DND-41 (cell line): Measurements from ENCODE around the gene RANBP17.

Experiments used
- ATAC-seq: fragments of 200-7000 bp; cut with Tn5 transposase; 3 replicates; pipeline ENCODE4 v1.9.1; 2021; ENCODE audit warnings: low read depth; ENCODE audit not compliant: insufficient read depth
- DNase-seq: peaks from one replicate; pipeline ENCODE4 v3.0.0-alpha.2; 2020
- H2AFZ ChIP-seq: 2 replicates; pipeline ENCODE4 v1.6.0; 2012; ENCODE audit warnings: low read depth, low read length
- H3K27ac ChIP-seq: 2 replicates; pipeline ENCODE4 v1.5.1; 2012; ENCODE audit warnings: low read length, inconsistent platforms
- H3K27me3 ChIP-seq: fragments of 200-600 bp; sonication (generic); 2 replicates; pipeline ENCODE4 v1.6.0; 2012; ENCODE audit warnings: low read length, mild to moderate bottlenecking, inconsistent platforms; ENCODE audit not compliant: insufficient read depth, poor library complexity
- H3K36me3 ChIP-seq: 2 replicates; pipeline ENCODE4 v1.5.1; 2012; ENCODE audit warnings: low read length, inconsistent platforms; ENCODE audit not compliant: insufficient read depth
- H3K4me1 ChIP-seq: 2 replicates; pipeline ENCODE4 v1.5.1; 2012; ENCODE audit warnings: mild to moderate bottlenecking, low read length; ENCODE audit not compliant: insufficient read depth
- H3K4me2 ChIP-seq: 2 replicates; pipeline ENCODE4 v1.6.0; 2012; ENCODE audit warnings: mild to moderate bottlenecking, moderate library complexity, low read length, inconsistent platforms; ENCODE audit not compliant: insufficient read depth
- H3K4me3 ChIP-seq, 2 experiments: fragments of 200-600 bp in 1 of 2; shearing (Covaris generic) in 1 of 2; 2 replicates each; pipeline ENCODE4 v1.5.1; 2012 to 2016; ENCODE audit warnings: inconsistent platforms in 2 of 2, low read length in 2 of 2, mild to moderate bottlenecking in 2 of 2, low read depth in 1 of 2, moderate library complexity in 1 of 2
- H3K79me2 ChIP-seq: 2 replicates; pipeline ENCODE4 v1.6.0; 2012; ENCODE audit warnings: low read length, inconsistent platforms; ENCODE audit not compliant: insufficient read depth
- H3K9ac ChIP-seq: 2 replicates; pipeline ENCODE4 v1.6.0; 2012; ENCODE audit warnings: low read depth, mild to moderate bottlenecking, inconsistent platforms, low read length, moderate library complexity
- H3K9me3 ChIP-seq: 2 replicates; pipeline ENCODE4 v1.5.1; 2012; ENCODE audit warnings: low read length, moderate library complexity, mild to moderate bottlenecking, inconsistent platforms; ENCODE audit not compliant: insufficient read depth, severe bottlenecking
- H4K20me1 ChIP-seq: 2 replicates; pipeline ENCODE4 v1.6.0; 2012; ENCODE audit warnings: low read length; ENCODE audit not compliant: insufficient read depth
- CTCF ChIP-seq: IDR thresholded peaks from 2 replicates; pipeline ENCODE4 v1.5.1; 2012; ENCODE audit warnings: borderline replicate concordance, low read length, moderate library complexity, mild to moderate bottlenecking; ENCODE audit not compliant: poor library complexity, severe bottlenecking; ENCODE audit errors: extremely low read depth
- EZH2 ChIP-seq: IDR thresholded peaks from 3 replicates; pipeline ENCODE4 v1.6.1; 2012; ENCODE audit warnings: borderline replicate concordance, low read depth, mild to moderate bottlenecking, moderate library complexity, low read length, inconsistent platforms; ENCODE audit not compliant: severe bottlenecking

Gene RANBP17

GRCh38 chr5:171311322-171312077, 449.7 kb downstream of the RANBP17 start:
- H3K36me3 ChIP-seq: peaks cover 79% of the 10 kb centered on the region
- peaks cover 40% of the 10 kb centered on the region for H3K4me1 ChIP-seq
- H3K9ac ChIP-seq: peak overlapping the region; percentile 96
- DNase-seq (no peak), ATAC-seq (no peak)
- H3K4me2 ChIP-seq: peak overlapping the region; percentile 69
- peak overlapping the region; percentile 69 to 77; a peak in 3 of 4 replicates for H3K4me3 ChIP-seq
- peak overlapping the region; percentile 94 for H3K27ac ChIP-seq
- H4K20me1 ChIP-seq: peaks cover 61% of the 10 kb centered on the region
- H2AFZ ChIP-seq: no peak overlapping the region
- peaks cover 96% of the 10 kb centered on the region for H3K79me2 ChIP-seq
- no peaks in the 10 kb centered on the region for H3K27me3 ChIP-seq
- no peak for TF ChIP-seq EZH2
- TF ChIP-seq CTCF: no peak
- H3K9me3 ChIP-seq: peaks cover 2% of the 10 kb centered on the region

- no peak overlapping the region for H2AFZ ChIP-seq
- peak overlapping the region; percentile 94 for H3K27ac ChIP-seq
- peak overlapping the region; percentile 69 to 77; a peak in 3 of 4 replicates for H3K4me3 ChIP-seq
- H4K20me1 ChIP-seq: peaks cover 61% of the 10 kb centered on the region
- H3K4me2 ChIP-seq: peak overlapping the region; percentile 69
- TF ChIP-seq CTCF (no peak), EZH2 (no peak)
- no peaks in the 10 kb centered on the region for H3K27me3 ChIP-seq
- peak; percentile 3; the same call in 1 of the 3 replicates for ATAC-seq
- H3K36me3 ChIP-seq: peaks cover 82% of the 10 kb centered on the region
- peaks cover 32% of the 10 kb centered on the region for H3K4me1 ChIP-seq
- peak; percentile 70 for DNase-seq
- peak overlapping the region; percentile 96 for H3K9ac ChIP-seq
- peaks cover 2% of the 10 kb centered on the region for H3K9me3 ChIP-seq
- H3K79me2 ChIP-seq: peaks cover 88% of the 10 kb centered on the region
Observed at GRCh38 chr5:171312129-171312974, 450.5 kb downstream of the RANBP17 start.

- H4K20me1 ChIP-seq: peaks cover 66% of the 10 kb centered on the region
- H3K27me3 ChIP-seq: no peaks in the 10 kb centered on the region
- TF ChIP-seq CTCF: no peak
- no peak for TF ChIP-seq EZH2
- peak overlapping the region; percentile 69 for H3K4me2 ChIP-seq
- H3K4me1 ChIP-seq: peaks cover 30% of the 10 kb centered on the region
- H3K36me3 ChIP-seq: peaks cover 84% of the 10 kb centered on the region
- H3K4me3 ChIP-seq: peak overlapping the region; percentile 69 to 77; a peak in 3 of 4 replicates
- H3K9ac ChIP-seq: peak overlapping the region; percentile 96
- H3K9me3 ChIP-seq: peaks cover 2% of the 10 kb centered on the region
- no peak overlapping the region for H2AFZ ChIP-seq
- peak overlapping the region; percentile 94 for H3K27ac ChIP-seq
- ATAC-seq (no peak), DNase-seq (peak; percentile 20)
- H3K79me2 ChIP-seq: peaks cover 75% of the 10 kb centered on the region
Observed at GRCh38 chr5:171313481-171314206, 451.8 kb downstream of the RANBP17 start.
